ENCODE data around the gene LMX1A.

LMX1A gene

DNA sequence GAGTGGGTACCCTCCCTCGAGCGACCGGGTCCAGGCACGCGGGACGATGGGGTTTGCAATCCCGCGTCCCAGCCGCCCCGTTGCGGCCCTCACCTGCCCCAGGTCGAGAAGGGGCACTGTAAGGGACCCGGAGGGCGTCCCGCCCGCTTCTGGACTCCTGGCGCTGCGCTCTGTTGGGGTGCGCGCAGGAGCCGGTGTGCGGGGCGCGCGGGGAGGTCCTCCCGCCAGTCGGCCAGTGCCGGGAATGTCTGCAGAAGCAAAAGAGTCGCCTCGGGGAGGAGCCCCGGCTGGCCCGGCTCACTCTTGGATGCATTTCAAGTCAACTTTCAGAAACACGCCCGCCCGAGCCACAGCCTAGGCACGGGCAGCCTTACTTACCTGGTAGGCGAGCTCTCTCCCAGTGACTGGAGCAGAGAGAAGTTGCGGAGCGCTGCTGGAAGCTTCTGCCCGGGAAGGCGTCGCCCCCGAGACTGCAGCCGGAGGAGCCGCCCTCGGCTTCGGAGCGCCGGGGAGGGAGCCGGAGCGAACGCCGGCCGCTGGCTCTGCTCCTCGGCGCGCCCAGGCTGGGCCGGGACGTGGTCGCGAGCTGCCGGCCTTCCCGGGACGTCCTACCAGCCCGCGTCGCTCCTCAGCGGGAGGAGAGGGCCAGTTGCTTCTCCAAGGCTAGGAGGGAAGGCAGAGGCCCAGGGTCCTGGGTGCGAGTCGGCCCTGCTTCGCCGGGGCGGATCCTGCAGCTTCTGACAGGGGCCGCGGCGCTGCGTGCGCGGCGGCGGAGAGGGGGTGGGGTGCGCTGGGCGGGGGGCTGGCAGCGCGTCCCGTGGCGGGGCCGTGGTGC is at the start of gene LMX1A:
Gene LMX1A (minus strand): TSS at position 739 of the 835 bp plus-strand sequence. CDS start 1,156 bp downstream, outside the sequence.
- peak within 1 kb of the TSS; percentile 17 for H3K4me3 ChIP-seq (ENCODE audit: low read depth, low read length)
- DNase-seq (ENCODE audit: low read depth): no peak

DNA sequence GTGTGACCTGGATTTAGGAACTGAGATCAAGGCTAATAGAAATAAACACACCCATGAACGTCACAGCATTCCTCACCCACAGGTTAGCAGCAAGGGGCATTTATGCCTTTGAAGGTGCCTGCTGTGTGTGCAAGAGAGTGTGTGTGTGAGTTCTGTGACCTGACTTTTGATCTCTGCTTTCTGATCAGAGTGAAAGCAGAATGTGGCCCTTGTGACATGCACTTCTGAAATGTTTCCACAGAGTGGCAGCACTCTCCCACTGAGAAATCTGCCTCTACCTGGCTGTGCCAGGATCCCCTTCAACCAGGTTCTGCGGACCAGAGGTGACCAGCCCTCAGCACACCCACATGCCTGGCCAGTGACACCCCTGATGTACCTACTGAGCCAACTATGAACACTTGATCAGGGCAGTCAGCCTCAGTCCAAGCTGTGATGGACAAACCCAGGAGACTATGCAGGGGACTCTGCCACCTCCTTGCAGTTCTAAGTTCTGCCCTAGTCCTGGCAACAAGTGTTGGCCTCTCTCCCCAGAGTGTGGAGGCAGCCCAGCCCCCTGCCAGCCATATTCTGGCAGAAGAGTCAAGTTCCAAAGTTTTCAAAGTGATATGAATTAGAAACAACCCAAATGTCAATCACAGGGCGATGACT is 47.4 kb upstream of the LMX1A start:
- H3K4me3 ChIP-seq (ENCODE audit: low read depth, low read length): no peak overlapping the region
- DNase-seq (ENCODE audit: low read depth): no peak

DNA sequence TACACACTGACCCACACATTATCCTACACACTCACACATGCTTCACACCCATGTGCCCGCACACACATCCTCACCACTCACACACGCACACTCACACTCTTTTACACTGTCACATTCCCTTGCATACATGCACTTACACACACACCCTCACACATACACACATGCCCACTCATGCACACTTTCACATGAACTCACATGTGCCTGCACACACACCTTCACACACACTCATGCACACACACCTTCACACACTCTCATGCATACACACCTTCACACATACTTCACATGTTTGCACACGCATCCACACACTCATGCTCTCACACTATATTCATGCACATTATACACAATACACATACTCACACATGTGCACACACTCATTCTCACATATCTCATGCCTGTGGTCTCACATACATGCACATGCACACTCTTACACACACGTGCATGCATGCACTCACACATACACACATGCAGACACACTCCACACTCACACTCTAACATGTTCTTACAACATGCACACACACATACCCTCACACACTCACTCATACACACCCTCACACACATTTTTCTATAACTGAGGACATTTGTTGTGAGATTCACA is 46.1 kb upstream of the LMX1A start:
- no peak for DNase-seq (ENCODE audit: low read depth)
- H3K4me3 ChIP-seq (ENCODE audit: low read depth, low read length): no peak overlapping the region

DNA sequence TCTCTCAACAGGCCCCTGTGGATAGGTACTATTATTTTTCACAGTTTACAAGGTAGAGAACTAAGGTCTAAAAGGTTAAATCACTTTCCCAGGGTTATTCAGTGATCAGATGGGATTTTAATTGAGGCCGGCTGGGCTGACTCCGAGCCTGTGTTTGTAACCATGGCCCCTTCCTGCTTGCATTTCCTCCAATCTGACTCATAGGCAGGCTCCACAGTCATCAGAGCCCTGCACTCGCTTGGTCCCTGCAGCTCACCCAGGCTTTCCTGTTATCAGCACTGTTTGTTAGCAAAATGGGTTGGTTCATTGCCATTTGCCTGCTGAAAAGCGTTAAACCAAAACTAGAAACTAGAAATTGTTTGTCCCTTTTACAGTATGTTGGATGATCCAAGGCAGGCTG is 41.4 kb upstream of the LMX1A start:
- no peak overlapping the region for H3K4me3 ChIP-seq (ENCODE audit: low read depth, low read length)
- DNase-seq (ENCODE audit: low read depth): peak; percentile 17

DNA sequence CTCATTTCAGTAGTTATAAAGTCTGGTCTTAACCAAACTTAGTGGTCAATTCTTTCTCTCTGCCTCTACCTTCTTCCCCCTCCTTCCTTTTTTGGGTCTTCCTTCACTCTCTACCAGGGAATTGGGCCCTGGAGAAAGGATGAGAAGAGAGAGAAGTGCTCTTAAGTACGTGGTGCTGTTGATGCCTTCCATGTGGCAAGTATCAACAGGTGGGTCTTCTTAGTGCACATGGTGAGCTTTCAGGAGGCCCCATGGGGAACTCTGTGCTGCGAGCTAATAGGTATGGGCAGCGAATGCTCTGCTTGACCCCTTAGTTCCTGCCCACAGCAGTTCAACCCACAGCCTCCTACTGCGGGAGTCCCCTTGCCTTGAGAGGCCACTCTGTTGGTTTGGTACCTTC is 39.4 kb upstream of the LMX1A start:
- H3K4me3 ChIP-seq (ENCODE audit: low read depth, low read length): no peak overlapping the region
- DNase-seq (ENCODE audit: low read depth): no peak

DNA sequence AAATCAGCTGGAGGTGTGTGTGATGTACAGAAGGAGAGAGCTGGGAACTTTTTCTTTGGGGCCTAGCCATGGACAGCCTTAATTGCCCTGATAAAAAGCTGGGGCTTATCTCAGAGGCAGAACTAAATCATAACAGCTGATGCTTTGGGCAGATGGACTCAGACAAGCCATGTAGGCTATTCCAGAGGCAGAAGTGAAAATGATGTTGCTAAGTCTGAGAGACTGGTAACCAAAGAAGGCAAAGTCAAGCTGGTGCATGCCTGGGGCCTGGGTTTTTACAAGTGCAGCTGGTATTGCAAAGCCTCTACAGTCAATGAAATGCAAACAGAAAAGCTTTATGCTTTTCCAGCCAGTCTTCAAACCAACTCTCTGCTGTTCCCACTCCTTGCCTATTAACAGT is 39.0 kb upstream of the LMX1A start:
- DNase-seq (ENCODE audit: low read depth): no peak
- H3K4me3 ChIP-seq (ENCODE audit: low read depth, low read length): no peak overlapping the region

DNA sequence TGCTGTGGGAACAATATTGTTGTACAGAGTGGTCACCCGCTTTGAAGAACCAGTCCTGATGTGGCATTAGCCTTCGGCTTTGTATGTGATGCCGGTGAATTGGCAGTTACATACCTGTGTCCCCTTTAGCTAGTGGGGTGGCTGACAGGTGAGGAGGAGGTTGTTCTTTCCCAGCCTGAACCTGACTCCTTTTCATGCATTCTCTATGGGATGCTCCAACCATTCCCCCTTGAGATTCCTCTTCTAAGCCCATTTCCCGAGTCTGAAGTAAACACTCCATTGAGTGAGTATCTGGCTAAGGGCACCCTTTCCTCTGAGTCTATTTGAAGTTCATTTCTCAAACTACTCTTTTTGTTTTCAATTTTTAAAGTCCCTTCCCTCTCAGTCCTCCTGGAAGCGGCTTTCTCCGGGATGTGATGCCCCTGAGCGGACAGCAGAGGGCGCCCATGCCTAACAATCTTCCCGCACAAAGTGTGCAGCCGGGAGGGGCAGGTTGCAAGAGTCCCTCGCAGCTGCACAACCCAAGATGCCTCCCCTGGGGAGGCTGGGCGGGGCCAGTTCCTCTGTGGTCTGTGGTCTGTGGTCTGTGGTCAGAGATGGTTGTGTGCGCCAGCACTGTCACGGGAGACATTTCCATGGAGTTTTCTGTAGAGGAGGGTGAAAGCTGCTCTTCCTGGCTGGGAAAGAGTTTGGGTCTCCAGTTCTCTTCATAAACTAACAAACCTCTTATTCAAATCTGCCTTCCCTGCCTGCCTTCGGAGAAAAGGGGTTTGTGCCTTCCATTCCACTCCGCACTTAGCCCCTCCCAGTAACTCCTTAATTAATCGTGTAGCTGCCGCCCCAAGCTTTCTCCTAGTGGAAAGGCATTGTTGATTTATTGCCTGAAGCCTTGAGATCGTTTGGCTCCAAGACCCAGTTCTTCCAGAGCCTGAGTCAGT is 36.4 kb upstream of the LMX1A start:
- peak; percentile 86 for DNase-seq (ENCODE audit: low read depth)
- H3K4me3 ChIP-seq (ENCODE audit: low read depth, low read length): no peak overlapping the region

DNA sequence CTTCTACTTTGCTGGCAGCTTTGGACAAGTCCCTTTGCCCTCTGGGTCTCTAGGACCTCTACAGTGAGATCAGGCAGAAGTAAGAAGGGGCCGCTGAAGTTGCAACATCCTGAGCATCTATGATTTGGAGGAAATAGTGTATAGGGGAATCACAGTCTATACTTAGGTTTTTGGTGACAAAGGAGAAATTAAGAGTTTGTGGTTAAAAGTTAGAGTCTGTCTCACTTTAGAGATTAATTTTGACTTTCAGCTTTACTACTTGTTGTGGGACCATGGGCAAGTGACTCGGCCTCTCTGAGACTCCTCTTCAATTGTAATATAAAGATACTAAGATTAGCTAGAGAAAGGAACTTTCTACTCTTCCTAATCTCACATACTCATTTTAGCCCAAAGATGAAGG is 33.1 kb upstream of the LMX1A start:
- H3K4me3 ChIP-seq (ENCODE audit: low read depth, low read length): no peak overlapping the region
- no peak for DNase-seq (ENCODE audit: low read depth)

DNA sequence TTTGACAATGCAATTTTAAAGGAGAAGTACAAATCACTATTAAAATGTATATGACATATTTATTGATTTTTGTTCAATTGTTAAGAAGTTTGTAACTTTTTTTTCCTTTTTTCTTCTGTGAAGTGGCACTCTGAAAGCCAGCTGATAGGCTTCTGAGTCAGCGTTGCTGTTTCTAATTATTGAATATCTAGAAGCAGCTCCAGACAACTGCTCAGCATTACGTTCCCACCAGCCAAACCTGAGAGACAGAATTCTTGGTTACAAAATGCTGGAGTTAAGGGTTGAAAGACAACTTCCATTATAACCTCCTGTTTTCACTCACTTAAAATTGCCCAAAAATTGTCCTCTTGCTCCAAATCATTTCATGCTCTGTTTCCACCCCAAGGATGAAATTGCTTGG is 31.4 kb upstream of the LMX1A start:
- no peak overlapping the region for H3K4me3 ChIP-seq (ENCODE audit: low read depth, low read length)
- DNase-seq (ENCODE audit: low read depth): no peak

DNA sequence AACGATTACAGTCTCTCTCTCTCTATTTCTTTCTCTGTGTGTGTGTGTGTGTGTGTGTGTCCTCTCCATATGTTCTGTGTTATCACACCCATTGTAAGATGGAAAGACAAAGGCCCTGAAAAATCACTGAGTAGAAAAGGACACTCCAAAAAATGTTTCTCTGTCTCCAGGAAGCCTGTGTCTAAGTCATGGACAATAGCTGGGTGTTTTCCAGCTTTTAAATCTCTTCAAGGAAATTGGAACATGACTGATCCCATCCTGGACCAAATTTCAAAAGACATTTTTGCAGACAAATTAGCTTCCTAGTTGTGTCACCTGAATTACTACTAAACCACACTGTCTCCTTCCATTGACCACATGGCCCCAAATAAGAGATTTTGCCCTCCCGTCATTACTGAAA is 31.0 kb upstream of the LMX1A start:
- H3K4me3 ChIP-seq (ENCODE audit: low read depth, low read length): no peak overlapping the region

DNA sequence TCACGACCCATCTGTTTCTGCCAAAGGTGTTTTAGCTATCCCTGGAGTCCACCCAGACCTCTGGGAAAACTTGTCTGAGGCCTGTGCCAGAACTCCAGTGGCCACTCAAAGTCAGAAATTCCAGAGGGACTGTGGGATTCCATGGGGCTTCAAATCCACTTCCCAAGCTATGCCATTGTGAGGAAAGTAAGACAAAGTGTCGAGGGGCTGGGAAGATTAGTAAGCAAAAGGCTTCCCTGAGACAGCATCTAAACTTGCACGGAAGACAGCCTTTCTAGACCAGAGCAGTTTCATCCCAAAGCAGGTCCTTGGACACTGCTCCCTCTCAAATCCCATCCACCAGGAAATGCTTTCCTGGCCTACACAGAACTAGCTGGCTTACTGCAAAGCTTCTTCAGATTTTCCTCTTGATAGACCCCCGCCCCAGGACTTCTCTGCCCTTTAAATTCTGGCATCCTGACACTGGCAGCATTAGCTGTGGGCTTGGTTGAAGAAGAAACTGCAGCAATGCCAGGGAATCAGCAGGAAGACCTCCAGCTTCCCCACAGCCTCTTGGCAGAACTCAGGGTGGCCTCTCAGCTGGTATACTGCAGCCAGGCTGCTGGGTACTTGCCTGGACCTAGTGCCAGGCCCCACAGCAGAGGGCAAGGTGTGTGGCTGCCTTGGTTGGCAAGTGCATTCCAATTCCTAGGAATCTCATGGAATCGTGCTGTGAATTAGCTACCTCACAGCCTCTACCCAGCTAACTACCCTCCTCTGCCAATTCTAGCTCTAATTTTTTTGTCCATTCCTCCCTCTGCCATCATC is 27.3 kb upstream of the LMX1A start:
- no peak for DNase-seq (ENCODE audit: low read depth)
- H3K4me3 ChIP-seq (ENCODE audit: low read depth, low read length): no peak overlapping the region

More for the DNA sequence above, 31.0 kb upstream of the LMX1A start:
- no peak for DNase-seq (ENCODE audit: low read depth)

DNA sequence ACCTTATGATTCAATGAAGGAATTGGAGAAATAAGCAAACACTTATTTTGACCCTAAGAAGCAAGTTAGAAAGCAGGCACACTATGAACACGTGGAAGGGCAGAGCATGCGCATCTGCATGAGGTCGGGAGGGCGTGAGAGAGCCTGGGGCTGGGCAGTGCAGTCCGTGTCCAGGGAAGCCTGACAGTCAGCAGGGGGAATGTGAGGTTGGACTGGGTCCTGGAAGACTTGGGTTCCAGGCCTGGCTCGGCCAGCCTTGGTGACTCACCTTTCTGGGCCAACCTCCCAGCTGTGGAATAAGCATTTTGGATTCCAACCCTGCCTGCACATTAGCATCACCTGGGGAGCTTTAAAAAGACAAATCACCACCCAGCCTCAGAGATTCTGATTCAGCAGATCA is 26.6 kb upstream of the LMX1A start:
- H3K4me3 ChIP-seq (ENCODE audit: low read depth, low read length): no peak overlapping the region
- peak; percentile 60 for DNase-seq (ENCODE audit: low read depth)

DNA sequence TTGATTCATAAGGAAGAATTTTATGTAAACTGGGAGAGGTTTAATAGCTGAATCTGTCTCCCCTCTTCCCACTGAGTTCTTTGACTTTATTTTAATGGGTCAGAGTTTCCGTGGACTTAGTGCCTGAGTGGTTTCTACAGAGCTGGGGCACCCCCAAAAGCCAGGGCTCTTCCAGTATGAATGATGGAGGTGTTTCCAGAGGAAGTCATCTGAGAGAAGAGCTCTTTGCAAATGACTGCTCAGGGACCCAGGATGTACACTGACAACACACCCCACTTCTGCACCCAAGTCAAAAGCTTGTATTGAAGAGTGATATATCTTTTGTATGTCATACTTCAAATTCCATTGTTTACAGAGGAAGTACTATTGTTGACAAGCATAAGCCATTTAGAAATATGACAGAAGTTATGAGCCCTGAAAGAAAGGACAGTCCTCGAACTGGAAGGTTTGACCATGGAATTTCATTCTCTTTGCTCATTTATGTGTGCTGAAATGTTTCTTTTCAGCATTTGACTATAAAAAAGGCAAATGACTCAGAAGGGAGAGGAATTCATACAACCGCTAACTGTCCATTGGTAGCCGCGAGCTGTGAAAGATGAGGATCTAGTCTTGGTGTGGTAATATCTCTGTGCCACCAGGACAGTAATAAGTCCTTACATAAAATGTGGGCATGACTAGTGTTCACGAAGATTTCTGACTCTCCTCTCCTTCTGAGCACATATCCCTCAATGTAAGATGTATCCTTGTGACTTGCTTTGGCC is 25.4 kb upstream of the LMX1A start:
- no peak for DNase-seq (ENCODE audit: low read depth)
- H3K4me3 ChIP-seq (ENCODE audit: low read depth, low read length): no peak overlapping the region

DNA sequence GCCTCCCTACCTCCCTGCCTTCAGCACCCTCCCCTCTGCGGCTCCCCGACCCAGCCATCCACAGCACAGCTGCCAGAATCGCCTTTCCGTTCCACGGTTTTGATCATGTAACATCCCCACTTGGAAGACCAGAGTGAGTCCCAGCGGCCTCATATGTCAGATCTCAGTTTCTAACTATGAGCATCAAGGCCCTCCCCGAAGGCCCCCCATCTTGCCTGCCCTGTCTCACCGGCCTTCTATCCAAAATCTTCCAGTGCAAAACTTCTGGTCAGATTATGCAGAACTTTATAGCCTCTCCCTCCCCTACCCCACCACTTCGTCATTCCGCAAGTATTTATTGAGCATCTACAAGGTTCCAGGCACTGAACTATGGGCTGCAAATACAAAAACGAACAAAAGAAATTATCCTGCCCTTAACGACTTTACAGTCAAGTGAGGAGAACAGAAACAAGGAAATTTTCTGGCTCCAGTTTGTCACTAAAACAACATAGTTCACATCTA is 20.3 kb upstream of the LMX1A start:
- H3K4me3 ChIP-seq (ENCODE audit: low read depth, low read length): peak overlapping the region; percentile 33
- DNase-seq (ENCODE audit: low read depth): peak; percentile 4

DNA sequence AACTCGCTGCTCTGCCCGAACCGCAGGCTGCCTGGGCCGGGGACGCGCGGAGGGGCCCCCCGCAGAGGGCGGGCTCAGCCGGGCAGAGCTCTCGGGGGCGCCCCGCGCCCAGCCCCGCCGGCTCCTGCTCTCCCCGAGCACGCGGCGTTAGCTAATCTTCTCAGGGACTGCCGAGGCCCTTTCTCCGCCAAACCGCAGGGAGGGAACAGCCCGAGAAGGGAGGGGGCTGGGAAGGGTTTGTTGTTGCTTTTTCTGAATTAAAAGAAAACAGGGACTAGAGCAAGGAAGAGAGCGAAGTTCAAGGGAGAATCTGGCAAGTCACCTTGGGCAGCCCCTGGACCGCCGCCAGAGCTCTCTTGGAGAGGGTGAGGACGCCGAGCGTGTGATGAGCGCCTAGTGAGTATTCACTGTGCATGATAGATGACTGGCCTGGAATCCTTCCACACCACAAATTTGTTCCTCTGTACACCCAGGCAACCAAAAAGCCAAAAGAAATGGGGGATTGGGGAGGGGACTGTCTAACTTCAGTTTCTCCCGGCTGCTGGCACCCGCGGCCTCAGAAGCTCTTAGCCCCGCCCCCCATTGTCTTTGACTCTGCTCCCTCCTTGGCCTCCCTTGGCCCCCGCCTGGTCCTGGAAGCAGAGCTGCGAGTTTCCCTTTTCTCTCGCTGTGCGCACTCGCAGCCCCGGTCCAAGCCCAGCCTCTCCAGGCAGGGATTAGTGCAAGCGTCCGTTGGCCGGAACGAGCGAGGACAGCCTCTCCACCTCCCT is 19.7 kb upstream of the LMX1A start:
- peak; percentile 84 for DNase-seq (ENCODE audit: low read depth)
- peak overlapping the region; percentile 33 for H3K4me3 ChIP-seq (ENCODE audit: low read depth, low read length)

DNA sequence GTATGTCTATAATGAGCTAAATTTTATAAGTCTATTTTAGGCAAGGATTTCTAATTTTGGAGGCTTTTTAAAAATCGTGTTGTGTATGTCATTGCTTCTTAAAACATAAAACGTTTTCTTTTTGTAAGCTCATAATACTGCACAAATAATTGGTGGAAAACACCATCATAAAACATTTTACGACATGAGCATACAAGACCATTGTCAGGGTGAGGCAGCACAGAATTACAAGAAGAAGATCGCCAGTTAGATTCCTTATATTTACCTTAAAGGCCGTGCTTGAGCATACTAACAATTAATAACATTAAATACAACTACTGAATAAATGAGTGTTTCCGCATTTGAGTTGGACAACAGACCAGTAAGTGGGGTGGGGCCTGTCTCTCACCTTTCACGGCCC is 19.1 kb upstream of the LMX1A start:
- no peak for DNase-seq (ENCODE audit: low read depth)
- H3K4me3 ChIP-seq (ENCODE audit: low read depth, low read length): peak overlapping the region; percentile 33

DNA sequence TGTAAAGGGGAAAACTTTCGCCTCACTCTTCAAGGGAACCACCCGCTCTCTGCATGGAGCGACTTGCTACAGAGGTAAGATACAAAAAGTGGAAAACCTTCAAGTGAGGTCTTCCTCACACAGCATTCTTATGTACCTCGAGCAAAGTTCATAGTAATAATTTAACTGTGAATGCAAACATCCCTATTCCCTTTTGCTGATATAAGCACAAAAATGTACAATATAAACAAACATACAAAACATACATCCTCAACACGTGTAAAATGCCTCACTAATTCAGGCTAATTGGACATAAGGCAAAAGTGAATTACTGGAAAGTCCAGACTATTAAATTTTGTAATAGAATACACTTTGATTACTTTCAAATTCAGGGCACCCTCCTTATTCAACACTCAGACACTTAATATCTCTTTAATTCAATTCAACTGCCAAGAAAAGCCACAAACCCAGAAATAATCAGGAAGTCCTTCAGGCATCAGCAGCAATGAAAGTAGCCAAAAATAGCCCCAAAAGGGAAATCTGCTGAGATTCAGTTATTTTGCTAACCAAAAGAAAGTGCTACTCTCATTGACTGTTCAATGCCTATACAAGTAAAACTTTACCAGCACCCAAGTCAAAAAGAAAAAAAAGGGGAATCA is 15.2 kb upstream of the LMX1A start:
- no peak overlapping the region for H3K4me3 ChIP-seq (ENCODE audit: low read depth, low read length)
- DNase-seq (ENCODE audit: low read depth): no peak
